SK-N-SH treated with all-trans-retinoic acid at 6 μM for 48 hours (cell line): ENCODE measurements around the gene CD83.

Experiments
- BACH2 ChIP-seq: fragments of 250-450 bp; sonication (Bioruptor Pico); IDR thresholded peaks from 2 replicates; pipeline ENCODE4 v1.9.0; 2021; ENCODE audit warnings: mild to moderate bottlenecking, borderline replicate concordance
- CSDC2 ChIP-seq: fragments of 250-450 bp; sonication (Bioruptor Pico); IDR thresholded peaks from 2 replicates; pipeline ENCODE4 v1.5.0; 2020; ENCODE audit warnings: mild to moderate bottlenecking, moderate library complexity
- SNAI2 ChIP-seq: fragments of 250-450 bp; sonication (Bioruptor Pico); IDR thresholded peaks from 2 replicates; pipeline ENCODE4 v1.5.0; 2020; ENCODE audit warnings: mild to moderate bottlenecking, moderate library complexity
- ZC3H10 ChIP-seq: fragments of 250-450 bp; sonication (Bioruptor Pico); IDR thresholded peaks from 2 replicates; pipeline ENCODE4 v1.5.1; 2021; ENCODE audit warnings: mild to moderate bottlenecking, moderate library complexity
- ZNF70 ChIP-seq: fragments of 450-650 bp; formaldehyde crosslinking; IDR thresholded peaks from 2 replicates; pipeline ENCODE4 v1.5.0; 2020; ENCODE audit warnings: mild to moderate bottlenecking, moderate library complexity
- TF ChIP-seq, protein P1 (sequence below): fragments of 250-450 bp; sonication (Bioruptor Pico); IDR thresholded peaks from 2 replicates; pipeline ENCODE4 v1.8.0; 2020; ENCODE audit warnings: mild to moderate bottlenecking, moderate library complexity, borderline replicate concordance
- TF ChIP-seq, protein P2 (sequence below): fragments of 250-450 bp; sonication (Bioruptor Pico); IDR thresholded peaks from 2 replicates; pipeline ENCODE4 v1.5.1; 2020; ENCODE audit warnings: low read depth, mild to moderate bottlenecking, moderate library complexity
- TF ChIP-seq, protein P3 (sequence below): fragments of 250-450 bp; sonication (Bioruptor Pico); IDR thresholded peaks from 2 replicates; pipeline ENCODE4 v1.5.1; 2021; ENCODE audit warnings: mild to moderate bottlenecking, moderate library complexity

DNA sequence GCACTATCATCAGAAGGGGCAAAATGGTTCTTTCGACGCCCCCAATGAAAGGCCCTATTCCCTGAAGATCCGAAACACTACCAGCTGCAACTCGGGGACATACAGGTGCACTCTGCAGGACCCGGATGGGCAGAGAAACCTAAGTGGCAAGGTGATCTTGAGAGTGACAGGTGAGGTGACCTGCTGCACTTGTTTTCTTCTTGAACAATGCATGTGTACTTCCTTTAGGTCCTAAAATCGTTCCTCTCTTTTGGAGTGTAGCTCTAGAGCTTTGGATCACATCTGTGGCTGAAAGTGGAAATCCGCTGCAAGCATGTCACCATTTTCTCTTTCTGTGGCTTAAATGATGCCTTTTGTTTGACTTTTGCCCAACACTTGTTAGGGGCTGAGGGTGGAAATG, 14.0 kb downstream of the CD83 start:
- no peak for TF ChIP-seq ZNF70 (CRISPR knock-in tag)
- TF ChIP-seq, protein P1, sequence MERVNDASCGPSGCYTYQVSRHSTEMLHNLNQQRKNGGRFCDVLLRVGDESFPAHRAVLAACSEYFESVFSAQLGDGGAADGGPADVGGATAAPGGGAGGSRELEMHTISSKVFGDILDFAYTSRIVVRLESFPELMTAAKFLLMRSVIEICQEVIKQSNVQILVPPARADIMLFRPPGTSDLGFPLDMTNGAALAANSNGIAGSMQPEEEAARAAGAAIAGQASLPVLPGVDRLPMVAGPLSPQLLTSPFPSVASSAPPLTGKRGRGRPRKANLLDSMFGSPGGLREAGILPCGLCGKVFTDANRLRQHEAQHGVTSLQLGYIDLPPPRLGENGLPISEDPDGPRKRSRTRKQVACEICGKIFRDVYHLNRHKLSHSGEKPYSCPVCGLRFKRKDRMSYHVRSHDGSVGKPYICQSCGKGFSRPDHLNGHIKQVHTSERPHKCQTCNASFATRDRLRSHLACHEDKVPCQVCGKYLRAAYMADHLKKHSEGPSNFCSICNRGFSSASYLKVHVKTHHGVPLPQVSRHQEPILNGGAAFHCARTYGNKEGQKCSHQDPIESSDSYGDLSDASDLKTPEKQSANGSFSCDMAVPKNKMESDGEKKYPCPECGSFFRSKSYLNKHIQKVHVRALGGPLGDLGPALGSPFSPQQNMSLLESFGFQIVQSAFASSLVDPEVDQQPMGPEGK (CRISPR knock-in tag), result no peak
- no peak for TF ChIP-seq BACH2
- TF ChIP-seq, protein P2, sequence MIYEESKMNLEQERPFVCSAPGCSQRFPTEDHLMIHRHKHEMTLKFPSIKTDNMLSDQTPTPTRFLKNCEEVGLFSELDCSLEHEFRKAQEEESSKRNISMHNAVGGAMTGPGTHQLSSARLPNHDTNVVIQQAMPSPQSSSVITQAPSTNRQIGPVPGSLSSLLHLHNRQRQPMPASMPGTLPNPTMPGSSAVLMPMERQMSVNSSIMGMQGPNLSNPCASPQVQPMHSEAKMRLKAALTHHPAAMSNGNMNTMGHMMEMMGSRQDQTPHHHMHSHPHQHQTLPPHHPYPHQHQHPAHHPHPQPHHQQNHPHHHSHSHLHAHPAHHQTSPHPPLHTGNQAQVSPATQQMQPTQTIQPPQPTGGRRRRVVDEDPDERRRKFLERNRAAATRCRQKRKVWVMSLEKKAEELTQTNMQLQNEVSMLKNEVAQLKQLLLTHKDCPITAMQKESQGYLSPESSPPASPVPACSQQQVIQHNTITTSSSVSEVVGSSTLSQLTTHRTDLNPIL (CRISPR knock-in tag), result no peak
- TF ChIP-seq ZC3H10 (CRISPR knock-in tag), result no peak
- no peak for TF ChIP-seq CSDC2
- TF ChIP-seq SNAI2 (CRISPR knock-in tag), result no peak
- TF ChIP-seq, protein P3, sequence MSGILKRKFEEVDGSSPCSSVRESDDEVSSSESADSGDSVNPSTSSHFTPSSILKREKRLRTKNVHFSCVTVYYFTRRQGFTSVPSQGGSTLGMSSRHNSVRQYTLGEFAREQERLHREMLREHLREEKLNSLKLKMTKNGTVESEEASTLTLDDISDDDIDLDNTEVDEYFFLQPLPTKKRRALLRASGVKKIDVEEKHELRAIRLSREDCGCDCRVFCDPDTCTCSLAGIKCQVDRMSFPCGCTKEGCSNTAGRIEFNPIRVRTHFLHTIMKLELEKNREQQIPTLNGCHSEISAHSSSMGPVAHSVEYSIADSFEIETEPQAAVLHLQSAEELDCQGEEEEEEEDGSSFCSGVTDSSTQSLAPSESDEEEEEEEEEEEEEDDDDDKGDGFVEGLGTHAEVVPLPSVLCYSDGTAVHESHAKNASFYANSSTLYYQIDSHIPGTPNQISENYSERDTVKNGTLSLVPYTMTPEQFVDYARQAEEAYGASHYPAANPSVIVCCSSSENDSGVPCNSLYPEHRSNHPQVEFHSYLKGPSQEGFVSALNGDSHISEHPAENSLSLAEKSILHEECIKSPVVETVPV (CRISPR knock-in tag), result no peak
